CD8-positive, alpha-beta memory T cell (primary cell): ENCODE measurements around the gene TXNDC5. TPM values are rescaled to one million over a fixed set of nuclear protein-coding genes. Genes with fewer than 3 reads are reported as not detected.
A peak's percentile ranks its signal among the peaks of the same experiment; 100 is the strongest.

Experiments used
- CTCF ChIA-PET: fragments of 350-600 bp; sonication (Branson Sonifier 250); formaldehyde crosslinking; loops from one replicate; lab custom pipeline; 2021; ENCODE audit warnings: antibody characterized with exemption; lab: Charles Lee
- POLR2A ChIA-PET: fragments of 350-600 bp; sonication (Branson Sonifier 250); formaldehyde crosslinking; loops from one replicate; lab custom pipeline; 2021; ENCODE audit warnings: antibody characterized with exemption; lab: Charles Lee
- DNase-seq, 5 donors: peaks; one replicate each; pipeline versions ENCODE4 v3.0.0 to v3.0.0-alpha.2; 2020 to 2022; ENCODE audit warnings: mixed read lengths in 1 of 5
- H3K27ac ChIP-seq: one replicate; pipeline ENCODE4 v1.7.0; 2013; ENCODE audit warnings: low read depth, mild to moderate bottlenecking, low read length, moderate library complexity
- H3K27me3 ChIP-seq: 2 replicates; pipeline ENCODE4 v1.7.0; 2013; ENCODE audit warnings: low read length, mild to moderate bottlenecking; ENCODE audit not compliant: insufficient read depth, poor library complexity, severe bottlenecking
- H3K36me3 ChIP-seq: 2 replicates; pipeline ENCODE4 v1.7.0; 2013; ENCODE audit warnings: mild to moderate bottlenecking, low read length, moderate library complexity; ENCODE audit not compliant: insufficient read depth
- H3K4me1 ChIP-seq: 2 replicates; pipeline ENCODE4 v1.7.0; 2013; ENCODE audit warnings: mild to moderate bottlenecking, low read length, moderate library complexity; ENCODE audit not compliant: insufficient read depth
- H3K4me3 ChIP-seq: 2 replicates; pipeline ENCODE4 v1.7.0; 2013; ENCODE audit warnings: mild to moderate bottlenecking, low read length
- H3K9me3 ChIP-seq: 2 replicates; pipeline ENCODE4 v1.7.0; 2013; ENCODE audit warnings: mild to moderate bottlenecking, low read length
- H3K27ac Mint-ChIP-seq, 8 donors: one replicate each; pipeline ENCODE4 v1.8.0; 2020 to 2021; ENCODE audit warnings: mixed read lengths in 8 of 8, mild to moderate bottlenecking in 6 of 8, inconsistent platforms in 3 of 8, moderate library complexity in 3 of 8
- H3K27me3 Mint-ChIP-seq, 2 donors: one replicate each; pipeline ENCODE4 v1.8.0; 2020 to 2021; ENCODE audit warnings: mixed read lengths in 2 of 2, mild to moderate bottlenecking in 1 of 2, moderate library complexity in 1 of 2
- H3K36me3 Mint-ChIP-seq, 3 donors: one replicate each; pipeline ENCODE4 v1.8.0; 2020 to 2021; ENCODE audit warnings: mixed read lengths in 3 of 3, inconsistent platforms in 1 of 3, mild to moderate bottlenecking in 1 of 3
- H3K4me1 Mint-ChIP-seq, 3 donors: one replicate each; pipeline ENCODE4 v1.8.0; 2020 to 2021; ENCODE audit warnings: mixed read lengths in 3 of 3, inconsistent platforms in 1 of 3, mild to moderate bottlenecking in 1 of 3
- H3K4me3 Mint-ChIP-seq, 7 donors: one replicate each; pipeline ENCODE4 v1.8.0; 2020 to 2021; ENCODE audit warnings: mixed read lengths in 7 of 7, mild to moderate bottlenecking in 6 of 7, moderate library complexity in 4 of 7, inconsistent platforms in 2 of 7
- H3K9me3 Mint-ChIP-seq, 5 donors: one replicate each; pipeline ENCODE4 v1.8.0; 2020 to 2022; ENCODE audit warnings: mixed read lengths in 5 of 5, mild to moderate bottlenecking in 3 of 5, moderate library complexity in 2 of 5, inconsistent platforms in 1 of 5
- polyA plus RNA-seq: library from polyadenylated mRNA; unstranded; fragments of 300-500 nt; fragmentation: Illumina TruSeq; gene quantifications from one replicate; pipeline ENCODE4 v1.2.3, GENCODE V29; 2021
- total RNA-seq, 2 experiments: library from RNA; stranded (reverse); gene quantifications; one replicate each; pipeline ENCODE4 v1.2.3, GENCODE V29; 2021

Gene TXNDC5
- total and polyA plus RNA-seq, 3 experiments from 2014 or later: 34.7 to 79.8 (median 77.9) TPM

- Histone ChIP-seq H3K4me1 (no peaks in the 10 kb centered on the region), H3K27me3 (no peaks in the 10 kb centered on the region), H3K27ac (no peak overlapping the region), H3K36me3 (peaks cover 15% of the 10 kb centered on the region), H3K9me3 (no peaks in the 10 kb centered on the region), H3K4me3 (no peak overlapping the region)
- peaks cover 21 to 66% (median 37%) of the 10 kb centered on the region in 3 donors for H3K36me3 Mint-ChIP-seq
- H3K4me1 Mint-ChIP-seq: no peaks in the 10 kb centered on the region
- H3K4me3 Mint-ChIP-seq: no peak overlapping the region
- no peaks in the 10 kb centered on the region for H3K27me3 Mint-ChIP-seq
- H3K9me3 Mint-ChIP-seq: no peaks in the 10 kb centered on the region
- DNase-seq: no peak
- ChIA-PET POLR2A (no interaction called here), CTCF (no interaction called here)
- H3K27ac Mint-ChIP-seq: no peak overlapping the region
Measured at GRCh38 chr6:7881765-7882500, 28.7 kb downstream of the TXNDC5 start.

GRCh38 chr6:7880718-7881107 is 29.9 kb downstream of the TXNDC5 start:
- no peak overlapping the region for H3K4me3 Mint-ChIP-seq
- H3K9me3 ChIP-seq: no peaks in the 10 kb centered on the region
- no peaks in the 10 kb centered on the region for H3K27me3 Mint-ChIP-seq
- no peaks in the 10 kb centered on the region for H3K4me1 Mint-ChIP-seq
- H3K27me3 ChIP-seq: no peaks in the 10 kb centered on the region
- H3K4me3 ChIP-seq: no peak overlapping the region
- no peak for DNase-seq
- ChIA-PET POLR2A (no interaction called here), CTCF (interaction anchor here (1.3 kb wide), 1 partner anchor 21 kb away, joined by 4 read pairs; no protein-coding TSS in a partner anchor)
- H3K4me1 ChIP-seq: no peaks in the 10 kb centered on the region
- H3K27ac ChIP-seq: no peak overlapping the region
- peak overlapping the region in 1 of 8 donors; percentile 47 for H3K27ac Mint-ChIP-seq
- H3K9me3 Mint-ChIP-seq: no peaks in the 10 kb centered on the region
- peaks cover 21 to 53% (median 36%) of the 10 kb centered on the region in 3 donors for H3K36me3 Mint-ChIP-seq
- H3K36me3 ChIP-seq: peaks cover 15% of the 10 kb centered on the region

- DNase-seq: no peak
- Mint-ChIP-seq H3K4me1 (no peaks in the 10 kb centered on the region), H3K4me3 (no peak overlapping the region), H3K9me3 (no peaks in the 10 kb centered on the region), H3K27me3 (no peaks in the 10 kb centered on the region), H3K36me3 (peaks cover 17 to 48% (median 34%) of the 10 kb centered on the region in 3 donors), H3K27ac (no peak overlapping the region)
- Histone ChIP-seq H3K4me1 (no peaks in the 10 kb centered on the region), H3K9me3 (no peaks in the 10 kb centered on the region), H3K36me3 (peaks cover 15% of the 10 kb centered on the region), H3K27ac (no peak overlapping the region), H3K27me3 (no peaks in the 10 kb centered on the region), H3K4me3 (no peak overlapping the region)
- POLR2A ChIA-PET: no interaction called here
- CTCF ChIA-PET: interaction anchor here (1.3 kb wide), 1 partner anchor 21 kb away, joined by 4 read pairs; no protein-coding TSS in a partner anchor
Measured at GRCh38 chr6:7879980-7880717, 30.4 kb downstream of the TXNDC5 start.

- POLR2A ChIA-PET: no interaction called here
- H3K4me1 ChIP-seq: no peaks in the 10 kb centered on the region
- Mint-ChIP-seq H3K27me3 (no peaks in the 10 kb centered on the region), H3K9me3 (no peaks in the 10 kb centered on the region), H3K27ac (no peak overlapping the region), H3K4me1 (no peaks in the 10 kb centered on the region), H3K4me3 (no peak overlapping the region), H3K36me3 (peaks cover 14 to 42% (median 29%) of the 10 kb centered on the region in 3 donors)
- H3K36me3 ChIP-seq: peaks cover 15% of the 10 kb centered on the region
- H3K4me3 ChIP-seq: no peak overlapping the region
- CTCF ChIA-PET: no interaction called here
- H3K27ac ChIP-seq: no peak overlapping the region
- no peaks in the 10 kb centered on the region for H3K27me3 ChIP-seq
- DNase-seq: no peak
- no peaks in the 10 kb centered on the region for H3K9me3 ChIP-seq
Measured at GRCh38 chr6:7879579-7879978, 31.0 kb downstream of the TXNDC5 start.

- POLR2A ChIA-PET: no interaction called here
Measured at GRCh38 chr6:7879043-7879442, 31.5 kb downstream of the TXNDC5 start.

GRCh38 chr6:7878401-7878964 is 32.1 kb downstream of the TXNDC5 start:
- Mint-ChIP-seq H3K4me1 (no peaks in the 10 kb centered on the region), H3K27ac (no peak overlapping the region), H3K9me3 (no peaks in the 10 kb centered on the region), H3K27me3 (no peaks in the 10 kb centered on the region), H3K36me3 (peaks cover 11 to 31% (median 18%) of the 10 kb centered on the region in 3 donors), H3K4me3 (no peak overlapping the region)
- POLR2A ChIA-PET: no interaction called here
- no peak overlapping the region for H3K4me3 ChIP-seq
- CTCF ChIA-PET: interaction anchor here (1.0 kb wide), 1 partner anchor 14 kb away, joined by 3 read pairs; no protein-coding TSS in a partner anchor
- no peak overlapping the region for H3K27ac ChIP-seq
- H3K4me1 ChIP-seq: no peaks in the 10 kb centered on the region
- no peaks in the 10 kb centered on the region for H3K9me3 ChIP-seq
- H3K27me3 ChIP-seq: no peaks in the 10 kb centered on the region
- peaks cover 12% of the 10 kb centered on the region for H3K36me3 ChIP-seq
- no peak for DNase-seq

More at GRCh38 chr6:7879043-7879442, 31.5 kb downstream of the TXNDC5 start:
- peaks cover 14 to 37% (median 23%) of the 10 kb centered on the region in 3 donors for H3K36me3 Mint-ChIP-seq
- no peaks in the 10 kb centered on the region for H3K9me3 Mint-ChIP-seq
- H3K36me3 ChIP-seq: peaks cover 15% of the 10 kb centered on the region
- H3K27ac ChIP-seq: no peak overlapping the region
- no peaks in the 10 kb centered on the region for H3K9me3 ChIP-seq
- no peak overlapping the region for H3K4me3 Mint-ChIP-seq
- no peaks in the 10 kb centered on the region for H3K4me1 Mint-ChIP-seq
- no peaks in the 10 kb centered on the region for H3K27me3 Mint-ChIP-seq
- H3K4me3 ChIP-seq: no peak overlapping the region
- CTCF ChIA-PET: no interaction called here
- no peaks in the 10 kb centered on the region for H3K27me3 ChIP-seq
- DNase-seq: no peak
- no peak overlapping the region for H3K27ac Mint-ChIP-seq
- H3K4me1 ChIP-seq: no peaks in the 10 kb centered on the region

GRCh38 chr6:7868926-7869325 is 41.7 kb downstream of the TXNDC5 start:
- H3K9me3 Mint-ChIP-seq: peaks cover 0 to 4% (median 0%) of the 10 kb centered on the region in 5 donors
- H3K4me1 Mint-ChIP-seq: no peaks in the 10 kb centered on the region
- Histone ChIP-seq H3K27ac (no peak overlapping the region), H3K9me3 (no peaks in the 10 kb centered on the region), H3K27me3 (no peaks in the 10 kb centered on the region), H3K4me3 (no peak overlapping the region), H3K36me3 (no peaks in the 10 kb centered on the region), H3K4me1 (no peaks in the 10 kb centered on the region)
- no peak overlapping the region for H3K27ac Mint-ChIP-seq
- DNase-seq: no peak
- POLR2A ChIA-PET: no interaction called here
- peaks cover 0 to 8% of the 10 kb centered on the region in 2 donors for H3K27me3 Mint-ChIP-seq
- no peak overlapping the region for H3K4me3 Mint-ChIP-seq
- CTCF ChIA-PET: no interaction called here
- no peaks in the 10 kb centered on the region for H3K36me3 Mint-ChIP-seq

GRCh38 chr6:7866526-7866925 is 44.1 kb downstream of the TXNDC5 start:
- Mint-ChIP-seq H3K27ac (no peak overlapping the region), H3K4me3 (no peak overlapping the region), H3K9me3 (no peaks in the 10 kb centered on the region), H3K27me3 (peaks cover 0 to 6% of the 10 kb centered on the region in 2 donors), H3K4me1 (no peaks in the 10 kb centered on the region), H3K36me3 (no peaks in the 10 kb centered on the region)
- Histone ChIP-seq H3K9me3 (no peaks in the 10 kb centered on the region), H3K4me3 (no peak overlapping the region), H3K27me3 (no peaks in the 10 kb centered on the region), H3K36me3 (no peaks in the 10 kb centered on the region), H3K27ac (no peak overlapping the region), H3K4me1 (no peaks in the 10 kb centered on the region)
- CTCF ChIA-PET: no interaction called here
- POLR2A ChIA-PET: no interaction called here
- DNase-seq: no peak
